ENCODE results near the gene FTCD. TPM values are rescaled to one million over a fixed set of nuclear protein-coding genes. Genes with fewer than 3 reads are reported as not detected.

FTCD gene
- total and polyA plus RNA-seq, 9 of the 15 experiments (the other 6 are each of a cell fraction or from before 2014, with no cell fraction given), result 0.11 to 1.6 (median 0.67) TPM; not detected in 5

- no peak for TF ChIP-seq E2F8 (IDR thresholded peaks at IDR 0.05; ENCODE audit: low read depth, partially characterized antibody)
- TF ChIP-seq MEF2D (tag; conservative IDR thresholded peaks at IDR 0.05; ENCODE audit: low read depth), result no peak
- no peak for TF ChIP-seq HMGN3 (IDR thresholded peaks at IDR 0.05; ENCODE audit: borderline replicate concordance, extremely low read depth, insufficient read length, low read depth, low read length)
- no peak for TF ChIP-seq HEY1 (CRISPR knock-in tag; IDR thresholded peaks at IDR 0.05; ENCODE audit: borderline replicate concordance)
- no peak for TF ChIP-seq PRPF4 (IDR thresholded peaks at IDR 0.05; ENCODE audit: insufficient read depth, low read depth, low read length, poor library complexity, severe bottlenecking)
- no peak for TF ChIP-seq NELFE (IDR thresholded peaks at IDR 0.05; ENCODE audit: insufficient read depth, insufficient read length)
- no peak for TF ChIP-seq RBM39 (optimal IDR thresholded peaks at IDR 0.05; ENCODE audit: low read depth, low read length)
- TF ChIP-seq ZNF444 (CRISPR knock-in tag; IDR thresholded peaks at IDR 0.05), result no peak
- no peak for TF ChIP-seq ZBTB43 (CRISPR knock-in tag; IDR thresholded peaks at IDR 0.05)
- peak in 1 of 2 experiments; percentile 68; a peak in 2 of 4 replicates for TF ChIP-seq HDAC1 (IDR thresholded peaks at IDR 0.05)
- no peak for TF ChIP-seq EWSR1 (IDR thresholded peaks at IDR 0.05; ENCODE audit: borderline replicate concordance, low read depth, partially characterized antibody)
- no peak for TF ChIP-seq NFATC3 (IDR thresholded peaks at IDR 0.05)
- no peak for TF ChIP-seq NCOA2 (IDR thresholded peaks at IDR 0.05; ENCODE audit: partially characterized antibody in 2 of 2)
- TF ChIP-seq RUNX1 (IDR thresholded peaks at IDR 0.05; ENCODE audit: low read depth), result no peak
- TF ChIP-seq ZEB2 (IDR thresholded peaks at IDR 0.05), result no peak
- no peak for TF ChIP-seq STAT5A (IDR thresholded peaks at IDR 0.05; ENCODE audit: borderline replicate concordance, low read length)
- no peak for TF ChIP-seq ZNF57 (CRISPR knock-in tag; IDR thresholded peaks at IDR 0.05)
- no peak for TF ChIP-seq KHSRP (IDR thresholded peaks at IDR 0.05)
- peak; percentile 80; the same call in 1 of the 2 replicates for TF ChIP-seq TRIM25 (IDR thresholded peaks at IDR 0.05; ENCODE audit: borderline replicate concordance)
- TF ChIP-seq ZNF184 (CRISPR knock-in tag; IDR thresholded peaks at IDR 0.05), result no peak
- no peak for TF ChIP-seq JUNB (CRISPR knock-in tag; conservative IDR thresholded peaks at IDR 0.05)
- TF ChIP-seq ID3 (CRISPR knock-in tag; IDR thresholded peaks at IDR 0.05), result no peak
- TF ChIP-seq ID3 (tag; IDR thresholded peaks at IDR 0.05), result peak; percentile 59; the same call in 1 of the 2 replicates
Measured at GRCh38 chr21:46183910-46184624, 28.7 kb upstream of the FTCD start, which contains the start of gene SPATC1L (continued).
